T-helper 1 cell treated with Interleukin-12 subunit alpha and Interleukin-12 subunit beta and Interleukin-4 antibody, amounts not matched to agents 30 ng/mL and 1 ng/mL, for 36 hours (primary cell): ENCODE results near the gene BTN2A1. TPM values are rescaled to one million over a fixed set of nuclear protein-coding genes. Genes with fewer than 3 reads are reported as not detected.

Experiments
- intact Hi-C: fragments of 100-400 bp; cut with micrococcal nuclease; formaldehyde crosslinking; loops from one replicate; pipeline ENCODE4 v1.15.1; 2024
- total RNA-seq: library from RNA; stranded (reverse); gene quantifications from 2 replicates; pipeline ENCODE4 v1.2.3, GENCODE V29; 2022

Gene BTN2A1
- total RNA-seq, 1 donor from 2014 or later, result 32.7 TPM

- intact Hi-C loops, result no loop called here
These were observed 6.3 kb downstream of the BTN2A1 start for GRCh38 chr6:26464014-26464413.

- intact Hi-C loops, result no loop called here
These were observed 6.8 kb downstream of the BTN2A1 start for GRCh38 chr6:26464416-26465131.

GRCh38 chr6:26465776-26466175 lies 8.0 kb downstream of the BTN2A1 start:
- intact Hi-C loops, result no loop called here

- intact Hi-C loops, result no loop called here
These were observed 11.1 kb downstream of the BTN2A1 start for GRCh38 chr6:26468829-26469228.

GRCh38 chr6:26470643-26471042 lies 12.9 kb downstream of the BTN2A1 start:
- intact Hi-C loops, result loop anchor here (5.0 kb wide), 1 partner anchor 82 kb away; no protein-coding TSS in a partner anchor

- intact Hi-C loops, result loop anchor here (5.0 kb wide), 1 partner anchor 80 kb away; no protein-coding TSS in a partner anchor
These were observed 14.2 kb downstream of the BTN2A1 start for GRCh38 chr6:26471970-26472369.

- intact Hi-C loops, result loop anchor here (1.0 to 5.0 kb wide), 7 partner anchors 15 to 659 kb away; partner anchors contain the start of genes BTN2A1, BTN2A2, BTN3A1 and BTN3A3
These were observed 15.0 kb downstream of the BTN2A1 start for GRCh38 chr6:26472549-26473290.

- intact Hi-C loops, result loop anchor here (1.0 to 5.0 kb wide), 7 partner anchors 16 to 658 kb away; partner anchors contain the start of genes BTN2A1, BTN2A2, BTN3A1 and BTN3A3
These were observed 15.6 kb downstream of the BTN2A1 start for GRCh38 chr6:26473429-26473757.

GRCh38 chr6:26473758-26474438 lies 16.1 kb downstream of the BTN2A1 start:
- intact Hi-C loops, result loop anchor here (1.0 to 5.0 kb wide), 13 partner anchors 17 to 657 kb away; partner anchors contain the start of genes ABT1, BTN2A1, BTN2A2 and BTN3A1

- intact Hi-C loops, result loop anchor here (1.0 to 5.0 kb wide), 7 partner anchors 47 to 122 kb away; partner anchors contain the start of genes ABT1, BTN3A2 and HMGN4
These were observed 16.7 kb downstream of the BTN2A1 start for GRCh38 chr6:26474439-26474881.

- intact Hi-C loops, result no loop called here
These were observed 18.3 kb downstream of the BTN2A1 start for GRCh38 chr6:26475823-26476729.

GRCh38 chr6:26476896-26477295 lies 19.1 kb downstream of the BTN2A1 start:
- intact Hi-C loops, result no loop called here

- intact Hi-C loops, result no loop called here
These were observed 19.7 kb downstream of the BTN2A1 start for GRCh38 chr6:26477426-26477825.

GRCh38 chr6:26478100-26478984 lies 20.6 kb downstream of the BTN2A1 start:
- intact Hi-C loops, result no loop called here

- intact Hi-C loops, result no loop called here
These were observed 21.2 kb downstream of the BTN2A1 start for GRCh38 chr6:26478985-26479278.

GRCh38 chr6:26482338-26482737 lies 24.6 kb downstream of the BTN2A1 start:
- intact Hi-C loops, result no loop called here

GRCh38 chr6:26483727-26484126 lies 26.0 kb downstream of the BTN2A1 start:
- intact Hi-C loops, result no loop called here

GRCh38 chr6:26484161-26484560 lies 26.4 kb downstream of the BTN2A1 start:
- intact Hi-C loops, result no loop called here

GRCh38 chr6:26485112-26485780 lies 27.5 kb downstream of the BTN2A1 start:
- intact Hi-C loops, result no loop called here
